ENCODE measurements around the gene SPG7.
A peak's percentile ranks its signal among the peaks of the same experiment; 100 is the strongest.

SPG7 gene

GRCh38 chr16:89491974-89492687 lies 16.1 kb upstream of the SPG7 start:
- TF ChIP-seq POLR2A (IDR thresholded peaks at IDR 0.05; ENCODE audit: low read depth, low read length) (no peak), PAX5 (IDR thresholded peaks at IDR 0.05; ENCODE audit: insufficient read depth, low read length, severe bottlenecking) (no peak), POLR2AphosphoS5 (IDR thresholded peaks at IDR 0.05; ENCODE audit: low read depth, low read length) (no peak), TAF1 (IDR thresholded peaks at IDR 0.05; ENCODE audit: low read depth, low read length) (no peak), POU2F2 (IDR thresholded peaks at IDR 0.05; ENCODE audit: low read depth, low read length) (no peak)
- no peak for FAIRE-seq

GRCh38 chr16:89493776-89494175 lies 14.4 kb upstream of the SPG7 start:
- TF ChIP-seq POLR2AphosphoS5 (IDR thresholded peaks at IDR 0.05; ENCODE audit: low read depth, low read length) (no peak), POLR2A (IDR thresholded peaks at IDR 0.05; ENCODE audit: low read depth, low read length) (no peak), PAX5 (IDR thresholded peaks at IDR 0.05; ENCODE audit: insufficient read depth, low read length, severe bottlenecking) (no peak), SPI1 (IDR thresholded peaks at IDR 0.05; ENCODE audit: low read depth, low read length) (no peak), TAF1 (IDR thresholded peaks at IDR 0.05; ENCODE audit: low read depth, low read length) (no peak), POU2F2 (IDR thresholded peaks at IDR 0.05; ENCODE audit: low read depth, low read length) (no peak)
- FAIRE-seq (no peak), DNase-seq (ENCODE audit: insufficient read length, low spot score) (no peak)

More at GRCh38 chr16:89491974-89492687, 16.1 kb upstream of the SPG7 start:
- no peak for DNase-seq (ENCODE audit: insufficient read length, low spot score)

DNA sequence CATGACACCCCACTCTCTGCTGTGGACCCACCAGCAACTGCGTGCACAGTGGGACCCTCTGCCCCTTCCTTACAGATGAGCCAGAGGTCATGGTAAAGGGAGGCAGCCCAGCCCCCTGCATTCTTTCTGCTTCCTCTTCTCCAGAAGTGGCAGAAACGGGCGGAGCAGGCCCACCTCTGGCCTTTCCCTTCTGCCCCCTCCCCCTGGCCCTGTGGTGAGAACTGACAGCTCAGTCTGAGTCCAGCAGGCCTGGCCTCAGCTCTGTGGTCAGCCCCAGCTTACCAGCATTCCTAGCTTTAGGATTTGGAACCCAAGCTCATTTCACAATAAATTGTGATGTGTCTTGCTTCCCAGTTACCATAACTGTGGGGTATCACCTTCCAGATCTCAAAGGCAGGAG lies 13.1 kb upstream of the SPG7 start:
- no peak for DNase-seq (ENCODE audit: insufficient read length, low spot score)

DNA sequence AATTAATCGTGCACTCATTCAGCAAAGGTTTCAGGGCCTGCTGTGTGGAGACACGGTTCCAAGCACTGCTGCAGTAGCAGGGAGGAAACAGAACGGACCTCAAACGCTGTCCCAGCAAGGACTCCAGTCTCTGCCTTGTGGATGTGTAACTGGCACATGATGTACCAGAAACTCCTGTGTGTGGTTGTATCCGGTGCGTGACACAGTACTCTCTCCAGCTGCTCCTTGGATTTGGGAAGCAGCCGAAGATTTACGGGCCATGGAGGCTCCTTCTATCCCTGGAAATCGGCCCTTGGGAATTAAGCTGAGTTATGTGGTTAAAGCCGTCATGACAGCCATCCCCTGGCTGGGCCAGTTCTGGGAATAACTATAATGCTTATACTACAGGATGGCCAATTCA lies 9.4 kb upstream of the SPG7 start:
- DNase-seq (ENCODE audit: insufficient read length, low spot score) (no peak), FAIRE-seq (no peak)
- TF ChIP-seq POLR2A (IDR thresholded peaks at IDR 0.05; ENCODE audit: low read depth, low read length) (no peak), POU2F2 (IDR thresholded peaks at IDR 0.05; ENCODE audit: low read depth, low read length) (no peak), TAF1 (IDR thresholded peaks at IDR 0.05; ENCODE audit: low read depth, low read length) (no peak), POLR2AphosphoS5 (IDR thresholded peaks at IDR 0.05; ENCODE audit: low read depth, low read length) (no peak), SPI1 (IDR thresholded peaks at IDR 0.05; ENCODE audit: low read depth, low read length) (no peak), PAX5 (IDR thresholded peaks at IDR 0.05; ENCODE audit: insufficient read depth, low read length, severe bottlenecking) (no peak)

More for the DNA sequence above, 13.1 kb upstream of the SPG7 start:
- TF ChIP-seq PAX5 (IDR thresholded peaks at IDR 0.05; ENCODE audit: insufficient read depth, low read length, severe bottlenecking) = no peak
- no peak for TF ChIP-seq SPI1 (IDR thresholded peaks at IDR 0.05; ENCODE audit: low read depth, low read length)
- no peak for TF ChIP-seq POLR2A (IDR thresholded peaks at IDR 0.05; ENCODE audit: low read depth, low read length)
- TF ChIP-seq POLR2AphosphoS5 (IDR thresholded peaks at IDR 0.05; ENCODE audit: low read depth, low read length) = no peak
- no peak for TF ChIP-seq POU2F2 (IDR thresholded peaks at IDR 0.05; ENCODE audit: low read depth, low read length)
- TF ChIP-seq TAF1 (IDR thresholded peaks at IDR 0.05; ENCODE audit: low read depth, low read length) = no peak
- no peak for FAIRE-seq

DNA sequence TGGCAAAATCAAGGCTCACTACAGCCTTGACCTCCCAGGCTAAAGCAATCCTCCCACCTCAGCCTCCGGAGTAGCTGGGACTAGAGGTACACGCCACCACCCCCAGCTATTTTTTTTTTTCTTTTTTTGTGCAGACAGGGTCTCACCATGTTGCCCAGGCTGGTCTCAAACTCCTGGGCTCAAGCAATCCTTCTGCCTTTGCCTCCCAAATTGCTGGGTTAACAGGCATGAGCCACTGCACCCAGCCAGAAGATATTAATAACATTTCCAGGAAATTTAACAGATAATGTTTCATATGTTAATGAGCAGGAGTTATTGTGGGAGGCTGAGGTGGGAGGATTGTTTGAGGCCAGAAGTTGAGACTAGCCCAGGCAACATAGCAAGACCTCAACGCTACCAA lies 8.4 kb upstream of the SPG7 start:
- FAIRE-seq (no peak), DNase-seq (ENCODE audit: insufficient read length, low spot score) (no peak)
- TF ChIP-seq TAF1 (IDR thresholded peaks at IDR 0.05; ENCODE audit: low read depth, low read length) (no peak), PAX5 (IDR thresholded peaks at IDR 0.05; ENCODE audit: insufficient read depth, low read length, severe bottlenecking) (no peak), SPI1 (IDR thresholded peaks at IDR 0.05; ENCODE audit: low read depth, low read length) (no peak), POU2F2 (IDR thresholded peaks at IDR 0.05; ENCODE audit: low read depth, low read length) (no peak)

DNA sequence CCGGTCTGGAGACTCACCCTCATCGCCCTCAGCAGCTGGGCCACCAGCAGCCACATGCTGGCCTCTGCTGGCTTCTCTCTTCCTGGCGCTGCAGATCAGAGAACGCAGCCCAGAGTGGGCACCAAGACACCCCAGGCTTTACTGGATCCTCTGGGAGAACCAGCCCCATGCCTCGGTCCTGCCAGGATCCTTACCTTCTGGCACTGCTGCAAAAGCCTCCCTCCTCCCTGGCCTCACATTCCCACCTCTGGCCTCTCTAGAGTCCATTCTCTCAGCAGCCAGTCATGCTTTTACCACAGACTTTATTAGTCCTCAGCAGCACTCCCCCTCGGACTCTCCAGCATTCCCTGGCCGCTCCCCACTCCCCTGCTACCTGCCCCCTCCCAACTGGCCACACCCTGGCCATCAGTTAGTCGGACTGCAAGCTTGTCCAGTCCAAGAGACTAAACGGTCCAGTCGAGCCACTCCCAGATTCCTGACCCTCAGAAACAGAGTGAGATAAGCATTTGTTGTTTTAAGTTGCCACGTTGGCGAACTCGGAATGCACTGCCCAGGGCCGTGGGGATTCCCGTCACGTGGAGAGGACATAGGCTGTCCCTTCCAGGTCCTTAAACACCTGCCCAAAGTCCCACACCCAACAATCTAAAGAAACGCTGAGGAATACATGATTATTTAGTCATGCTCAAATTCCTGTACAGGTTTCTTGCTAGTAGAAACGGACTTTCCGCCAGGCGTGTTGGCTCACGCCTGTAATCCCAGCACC lies 5.9 kb upstream of the SPG7 start:
- TF ChIP-seq PAX5 (IDR thresholded peaks at IDR 0.05; ENCODE audit: insufficient read depth, low read length, severe bottlenecking) (no peak), POLR2AphosphoS5 (IDR thresholded peaks at IDR 0.05; ENCODE audit: low read depth, low read length) (no peak), SPI1 (IDR thresholded peaks at IDR 0.05; ENCODE audit: low read depth, low read length) (no peak), POU2F2 (IDR thresholded peaks at IDR 0.05; ENCODE audit: low read depth, low read length) (no peak), TAF1 (IDR thresholded peaks at IDR 0.05; ENCODE audit: low read depth, low read length) (no peak), POLR2A (IDR thresholded peaks at IDR 0.05; ENCODE audit: low read depth, low read length) (no peak)
- FAIRE-seq (no peak), DNase-seq (ENCODE audit: insufficient read length, low spot score) (no peak)

- TF ChIP-seq POLR2AphosphoS5 (IDR thresholded peaks at IDR 0.05; ENCODE audit: low read depth, low read length) (no peak), PAX5 (IDR thresholded peaks at IDR 0.05; ENCODE audit: insufficient read depth, low read length, severe bottlenecking) (no peak), TAF1 (IDR thresholded peaks at IDR 0.05; ENCODE audit: low read depth, low read length) (no peak), POU2F2 (IDR thresholded peaks at IDR 0.05; ENCODE audit: low read depth, low read length) (no peak), SPI1 (IDR thresholded peaks at IDR 0.05; ENCODE audit: low read depth, low read length) (no peak)
- DNase-seq (ENCODE audit: insufficient read length, low spot score) = no peak
- no peak for FAIRE-seq
These were observed 4.1 kb upstream of the SPG7 start for GRCh38 chr16:89504091-89504490.

GRCh38 chr16:89505204-89506112 lies 2.7 kb upstream of the SPG7 start:
- peak; percentile 83 for TF ChIP-seq POLR2A (IDR thresholded peaks at IDR 0.05; ENCODE audit: low read depth, low read length)
- peak; percentile 84; the same call in 1 of the 2 replicates for TF ChIP-seq POU2F2 (IDR thresholded peaks at IDR 0.05; ENCODE audit: low read depth, low read length)
- TF ChIP-seq SPI1 (IDR thresholded peaks at IDR 0.05; ENCODE audit: low read depth, low read length) = peak; percentile 69
- TF ChIP-seq POLR2AphosphoS5 (IDR thresholded peaks at IDR 0.05; ENCODE audit: low read depth, low read length) = peak; percentile 90
- TF ChIP-seq PAX5 (IDR thresholded peaks at IDR 0.05; ENCODE audit: insufficient read depth, low read length, severe bottlenecking) = peak; percentile 11
- TF ChIP-seq TAF1 (IDR thresholded peaks at IDR 0.05; ENCODE audit: low read depth, low read length) = peak; percentile 75; the same call in 1 of the 2 replicates
- DNase-seq (ENCODE audit: insufficient read length, low spot score) = peak; percentile 78
- peak; percentile 89 for FAIRE-seq
